IPS-15b (cell line): ENCODE results near the gene ARHGAP32.
"Not testable (repeated sequence)": the region's sequence is repeated elsewhere in the genome, so short reads cannot be mapped to it uniquely, and the experiment has no call there.

ENCODE experiments used
- H3K27me3 ChIP-seq: one replicate; pipeline ENCODE4 v1.6.1; 2013; ENCODE audit warnings: low read length; ENCODE audit not compliant: control insufficient read depth, insufficient read depth
- H3K36me3 ChIP-seq: one replicate; pipeline ENCODE4 v1.6.1; 2013; ENCODE audit warnings: low read length; ENCODE audit not compliant: control insufficient read depth, insufficient read depth
- H3K4me1 ChIP-seq: one replicate; pipeline ENCODE4 v1.6.1; 2013; ENCODE audit warnings: mild to moderate bottlenecking, low read length; ENCODE audit not compliant: control insufficient read depth, insufficient read depth
- H3K4me3 ChIP-seq: one replicate; pipeline ENCODE4 v1.5.1; 2013; ENCODE audit warnings: low read depth, low read length
- H3K9ac ChIP-seq: one replicate; pipeline ENCODE4 v1.6.1; 2013; ENCODE audit warnings: low read depth, mild to moderate bottlenecking, low read length
- H3K9me3 ChIP-seq: one replicate; pipeline ENCODE4 v1.6.1; 2013; ENCODE audit warnings: mild to moderate bottlenecking, low read length; ENCODE audit not compliant: control insufficient read depth, insufficient read depth

ARHGAP32 gene

DNA sequence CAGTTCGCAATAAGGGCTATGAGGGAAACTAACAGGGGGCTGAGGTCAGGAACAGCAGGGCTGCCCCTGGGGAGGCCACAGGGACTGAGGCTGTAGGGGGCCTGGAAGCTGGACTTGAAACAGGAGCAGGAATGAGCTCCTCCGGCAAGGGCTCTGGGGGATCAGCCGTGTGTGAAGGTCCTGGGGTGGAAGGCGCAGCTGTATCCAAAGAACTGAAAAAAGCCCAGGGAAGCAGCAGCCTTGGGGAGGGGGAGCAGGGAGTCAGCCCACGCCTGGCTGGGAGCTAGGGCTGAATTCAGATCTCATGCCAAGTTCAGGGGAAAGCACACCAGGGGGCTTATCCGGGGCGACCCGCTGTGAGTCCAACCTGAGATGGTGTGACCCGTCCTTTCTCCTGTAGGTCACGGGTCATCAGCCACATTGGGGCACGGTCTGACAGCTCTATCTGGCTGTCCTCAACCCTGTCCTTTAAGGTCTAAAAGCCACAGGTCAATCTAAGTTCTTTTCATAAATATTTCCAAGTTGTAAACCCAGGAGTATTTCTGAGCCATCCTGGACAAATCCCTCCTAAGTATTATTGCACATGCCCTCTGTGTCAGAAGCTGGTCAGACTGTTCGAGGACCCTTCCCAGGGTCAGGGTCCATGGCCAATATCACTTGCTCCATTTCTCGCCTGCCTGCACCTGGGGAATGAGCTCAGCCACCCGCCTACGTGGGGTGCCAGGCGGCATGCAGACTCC lies 267.4 kb downstream of the ARHGAP32 start:
- H3K27me3 ChIP-seq: peaks cover 42% of the 10 kb centered on the region
- H3K4me1 ChIP-seq: peaks cover 12% of the 10 kb centered on the region
- H3K9ac ChIP-seq: no peak overlapping the region
- no peaks in the 10 kb centered on the region for H3K9me3 ChIP-seq
- H3K4me3 ChIP-seq: no peak overlapping the region
- H3K36me3 ChIP-seq: no peaks in the 10 kb centered on the region

DNA sequence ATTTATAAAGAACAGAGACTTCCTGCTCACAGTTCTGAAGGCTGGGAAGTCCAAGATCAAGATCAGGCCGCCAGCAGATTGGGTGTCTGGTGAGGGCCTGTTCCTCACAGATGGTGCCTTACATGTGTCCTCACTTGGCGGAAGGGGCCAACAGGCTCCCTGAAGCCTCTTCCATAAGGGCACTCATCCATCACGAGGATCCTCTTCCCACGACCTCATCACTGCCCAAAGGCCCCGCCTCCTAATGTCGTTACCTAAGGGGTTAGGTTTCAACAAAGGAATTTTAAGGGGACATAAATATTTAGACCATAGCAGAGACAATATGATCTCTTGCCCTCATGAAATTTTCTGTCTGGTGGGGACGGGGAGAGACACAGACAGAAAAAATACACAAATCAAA lies 268.0 kb downstream of the ARHGAP32 start:
- no peak overlapping the region for H3K9ac ChIP-seq
- no peaks in the 10 kb centered on the region for H3K36me3 ChIP-seq
- peaks cover 40% of the 10 kb centered on the region for H3K27me3 ChIP-seq
- peaks cover 9% of the 10 kb centered on the region for H3K4me1 ChIP-seq
- no peak overlapping the region for H3K4me3 ChIP-seq
- H3K9me3 ChIP-seq: no peaks in the 10 kb centered on the region

DNA sequence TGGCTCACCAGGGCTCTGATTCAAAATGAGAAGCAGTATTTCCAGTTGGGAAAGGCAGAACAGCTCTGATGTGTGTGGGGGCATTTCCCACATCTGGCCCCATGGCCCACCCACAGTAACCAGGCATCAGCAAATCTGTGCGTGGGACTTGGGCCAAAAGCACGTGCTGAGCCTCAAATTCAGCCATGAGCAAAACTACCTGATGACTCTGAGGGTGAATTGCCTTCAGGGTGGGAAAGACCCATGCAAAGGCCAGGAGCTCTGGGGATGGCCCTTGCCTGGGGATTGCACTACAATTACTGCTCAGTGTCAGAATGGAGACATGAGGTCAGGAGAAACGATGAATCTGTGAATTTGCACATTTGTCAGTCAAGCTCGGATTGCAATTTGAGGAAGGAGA lies 270.3 kb downstream of the ARHGAP32 start:
- Histone ChIP-seq H3K36me3 (no peaks in the 10 kb centered on the region), H3K27me3 (peaks cover 20% of the 10 kb centered on the region), H3K4me1 (peaks cover 2% of the 10 kb centered on the region), H3K4me3 (no peak overlapping the region), H3K9ac (no peak overlapping the region), H3K9me3 (no peaks in the 10 kb centered on the region)

GRCh38 chr11:128920666-128921065 lies 271.5 kb downstream of the ARHGAP32 start:
- Histone ChIP-seq H3K4me3 (no peak overlapping the region), H3K27me3 (peaks cover 13% of the 10 kb centered on the region), H3K4me1 (peaks cover 2% of the 10 kb centered on the region), H3K9me3 (no peaks in the 10 kb centered on the region), H3K36me3 (no peaks in the 10 kb centered on the region), H3K9ac (no peak overlapping the region)

DNA sequence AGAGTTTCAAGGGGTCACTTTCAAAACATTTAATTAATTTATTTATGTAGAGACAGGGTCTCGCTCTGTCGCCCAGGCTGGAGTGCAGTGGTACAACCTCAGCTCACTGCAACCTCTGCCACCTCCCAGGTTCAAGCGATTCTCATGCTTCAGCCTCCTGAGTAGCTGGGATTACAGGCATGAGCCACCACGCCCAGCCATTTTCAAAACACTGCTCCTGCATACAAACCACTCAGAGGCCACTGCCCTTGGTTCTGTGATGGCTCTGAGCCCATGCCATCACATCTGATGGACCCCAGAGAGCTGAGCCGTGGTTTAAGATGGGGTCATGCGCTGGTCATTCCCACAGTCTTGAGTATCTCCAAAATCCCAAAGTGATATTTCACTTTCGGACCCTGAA lies 272.5 kb downstream of the ARHGAP32 start:
- H3K9ac ChIP-seq, H3K9me3 ChIP-seq, H3K36me3 ChIP-seq, H3K4me1 ChIP-seq, H3K4me3 ChIP-seq, H3K27me3 ChIP-seq: not testable (repeated sequence)

- H3K4me1 ChIP-seq: no peaks in the 10 kb centered on the region
- no peaks in the 10 kb centered on the region for H3K9me3 ChIP-seq
- H3K4me3 ChIP-seq: no peak overlapping the region
- H3K27me3 ChIP-seq: peaks cover 10% of the 10 kb centered on the region
- H3K36me3 ChIP-seq: no peaks in the 10 kb centered on the region
- H3K9ac ChIP-seq: no peak overlapping the region
Observed at GRCh38 chr11:128919216-128919615, 272.9 kb downstream of the ARHGAP32 start.

- Histone ChIP-seq H3K27me3 (peaks cover 4% of the 10 kb centered on the region), H3K36me3 (no peaks in the 10 kb centered on the region), H3K4me3 (no peak overlapping the region), H3K9me3 (no peaks in the 10 kb centered on the region), H3K4me1 (no peaks in the 10 kb centered on the region), H3K9ac (no peak overlapping the region)
Observed at GRCh38 chr11:128917144-128917724, 274.9 kb downstream of the ARHGAP32 start.

DNA sequence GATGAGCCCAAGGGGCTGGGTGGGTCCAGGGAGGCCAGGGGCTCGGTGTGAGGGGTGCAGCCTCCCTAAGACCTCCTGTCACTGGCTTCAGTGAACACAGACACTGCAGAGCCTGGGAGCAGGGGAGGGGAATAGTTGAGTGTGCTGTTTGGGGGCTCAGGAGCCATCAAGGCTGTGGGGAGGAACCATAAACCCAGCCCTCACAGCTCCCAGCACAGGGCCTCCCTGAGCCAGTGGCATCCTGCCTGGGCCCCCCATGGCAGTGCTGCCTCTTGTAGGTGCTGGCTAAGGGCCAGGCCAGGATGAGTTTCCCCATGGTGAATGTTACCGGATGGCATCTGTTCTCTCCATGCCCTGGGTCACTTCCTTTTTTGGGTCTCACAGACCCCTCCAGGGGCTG lies 275.4 kb downstream of the ARHGAP32 start:
- no peaks in the 10 kb centered on the region for H3K9me3 ChIP-seq
- peaks cover 4% of the 10 kb centered on the region for H3K27me3 ChIP-seq
- H3K36me3 ChIP-seq: no peaks in the 10 kb centered on the region
- H3K4me1 ChIP-seq: no peaks in the 10 kb centered on the region
- H3K4me3 ChIP-seq: no peak overlapping the region
- H3K9ac ChIP-seq: no peak overlapping the region

DNA sequence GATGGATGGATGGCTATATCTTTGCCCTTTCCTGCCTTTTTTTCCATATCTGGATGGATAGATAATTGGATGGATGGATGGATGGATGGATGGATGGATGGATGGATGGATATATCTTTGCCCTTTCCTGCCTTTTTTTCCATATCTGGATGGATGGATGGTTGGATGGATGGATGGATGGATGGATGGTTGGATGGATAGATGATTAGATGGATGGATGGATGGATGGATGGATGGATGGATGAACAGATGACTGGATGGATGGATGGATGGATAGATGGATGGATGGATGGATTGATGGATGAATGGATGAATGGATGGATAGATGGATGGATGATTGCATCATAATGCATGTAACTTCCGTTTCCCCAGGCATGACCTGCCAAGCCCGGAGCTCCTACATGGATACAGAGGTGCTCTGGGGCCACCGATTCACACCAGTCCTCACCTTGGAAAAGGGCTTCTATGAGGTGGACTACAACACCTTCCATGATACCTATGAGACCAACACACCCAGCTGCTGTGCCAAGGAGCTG lies 276.0 kb downstream of the ARHGAP32 start:
- H3K4me1 ChIP-seq: no peaks in the 10 kb centered on the region
- H3K4me3 ChIP-seq: no peak overlapping the region
- no peaks in the 10 kb centered on the region for H3K9me3 ChIP-seq
- H3K27me3 ChIP-seq: peaks cover 4% of the 10 kb centered on the region
- H3K36me3 ChIP-seq: no peaks in the 10 kb centered on the region
- H3K9ac ChIP-seq: no peak overlapping the region

DNA sequence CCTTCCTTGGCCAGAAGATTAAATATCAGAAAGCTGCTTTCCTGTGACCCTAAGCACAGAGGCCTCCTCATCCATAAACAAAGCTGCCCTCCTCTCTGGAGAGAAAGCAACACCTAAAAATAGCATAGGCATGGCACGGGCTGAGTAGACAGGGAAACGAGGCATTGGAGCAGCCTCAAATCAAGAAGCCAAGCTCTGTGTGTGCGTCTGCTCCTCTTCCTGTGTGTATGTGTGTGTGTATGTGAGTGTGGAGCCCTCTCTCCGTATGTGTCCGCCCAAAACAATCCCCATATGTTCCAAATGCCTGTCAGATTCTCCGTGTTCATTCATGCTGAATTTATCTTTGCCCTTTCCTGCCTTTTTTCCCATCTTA lies 277.0 kb downstream of the ARHGAP32 start:
- H3K4me1 ChIP-seq: no peaks in the 10 kb centered on the region

More for the DNA sequence above, 277.0 kb downstream of the ARHGAP32 start:
- no peak overlapping the region for H3K4me3 ChIP-seq
- no peak overlapping the region for H3K9ac ChIP-seq
- H3K9me3 ChIP-seq: no peaks in the 10 kb centered on the region
- H3K36me3 ChIP-seq: no peaks in the 10 kb centered on the region
- H3K27me3 ChIP-seq: peaks cover 2% of the 10 kb centered on the region
